ENCODE measurements around the gene SHISAL2A. TPM values are rescaled to one million over a fixed set of nuclear protein-coding genes. Genes with fewer than 3 reads are reported as not detected.

The SHISAL2A gene
- total and polyA plus RNA-seq, 4 donors = 0.14 to 0.33 (median 0.22) TPM; not detected in 1

GRCh38 chr1:52657702-52658101 is 24.7 kb downstream of the SHISAL2A start (continued):
- no peak for TF ChIP-seq CTCF (IDR thresholded peaks at IDR 0.05; ENCODE audit: low read depth, low read length, missing input control)
- no peak for TF ChIP-seq EGR1 (IDR thresholded peaks at IDR 0.05; ENCODE audit: low read depth in 2 of 2)
- TF ChIP-seq ATF3 (IDR thresholded peaks at IDR 0.05) = no peak
- no peak for TF ChIP-seq FOXA2 (IDR thresholded peaks at IDR 0.05)
- no peak for TF ChIP-seq TAF1 (conservative IDR thresholded peaks at IDR 0.05)
- TF ChIP-seq FOXA1 (IDR thresholded peaks at IDR 0.05) = no peak
- no peak for TF ChIP-seq JUND (IDR thresholded peaks at IDR 0.05)

DNA sequence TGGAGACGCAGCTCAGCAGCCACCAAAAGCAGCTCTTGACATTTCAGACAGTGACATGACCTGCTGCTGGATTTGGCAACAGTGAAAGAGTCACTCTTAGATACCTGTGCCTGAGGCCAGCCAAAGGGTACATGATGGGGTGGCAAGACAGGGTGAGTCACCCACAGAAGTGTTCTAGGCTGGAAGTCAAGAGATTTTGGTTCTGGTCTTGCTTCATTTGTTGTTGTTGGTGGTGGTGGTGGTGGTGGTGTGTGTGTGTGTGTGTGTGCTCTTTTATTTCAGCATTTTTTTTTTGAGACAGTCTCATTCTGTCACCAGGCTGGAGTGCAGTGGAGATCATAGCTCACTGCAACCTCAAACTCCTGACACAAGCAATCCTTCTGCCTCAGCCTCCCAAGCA is 25.8 kb downstream of the SHISAL2A start:
- Histone ChIP-seq H3K4me3 (ENCODE audit: low read depth in 1 of 3, low read length in 3 of 3) (no peak overlapping the region), H3K27me3 (ENCODE audit: control insufficient read depth in 4 of 4, insufficient read depth in 4 of 4, low read length in 3 of 4) (no peaks in the 10 kb centered on the region), H3K36me3 (ENCODE audit: control insufficient read depth in 4 of 4, insufficient read depth in 3 of 4, low read depth in 1 of 4, low read length in 3 of 4) (no peaks in the 10 kb centered on the region), H3K4me1 (ENCODE audit: control insufficient read depth in 4 of 4, insufficient read depth in 4 of 4, low read length in 3 of 4) (peaks cover 0 to 7% (median under 1%) of the 10 kb centered on the region in 4 donors), H3K9ac (ENCODE audit: low read depth in 1 of 2, low read length in 2 of 2) (no peak overlapping the region), H3K27ac (ENCODE audit: low read depth in 1 of 2, low read length in 2 of 2) (no peak overlapping the region), H3K9me3 (ENCODE audit: control insufficient read depth in 4 of 4, low read length in 3 of 4) (no peaks in the 10 kb centered on the region)
- WGBS = 94% methylated on average over 1 of the region's 1 CpG
- TF ChIP-seq CTCF (IDR thresholded peaks at IDR 0.05; ENCODE audit: low read depth, low read length, missing input control) = no peak
- no peak for TF ChIP-seq EGR1 (IDR thresholded peaks at IDR 0.05; ENCODE audit: low read depth in 2 of 2)
- TF ChIP-seq MAX (IDR thresholded peaks at IDR 0.05) = no peak
- TF ChIP-seq GABPA (IDR thresholded peaks at IDR 0.05 in 1 of 2, conservative IDR thresholded peaks at IDR 0.05 in 1 of 2) = no peak
- DNase-seq (ENCODE audit: low spot score) = no peak

GRCh38 chr1:52659356-52659755 is 26.4 kb downstream of the SHISAL2A start:
- TF ChIP-seq FOXA2 (IDR thresholded peaks at IDR 0.05) = no peak
- no peak for TF ChIP-seq YY1 (IDR thresholded peaks at IDR 0.05)
- TF ChIP-seq HNF4G (IDR thresholded peaks at IDR 0.05) = no peak
- TF ChIP-seq EGR1 (IDR thresholded peaks at IDR 0.05; ENCODE audit: low read depth in 2 of 2) = no peak
- no peak for DNase-seq (ENCODE audit: low spot score)
- Histone ChIP-seq H3K4me1 (ENCODE audit: control insufficient read depth in 4 of 4, insufficient read depth in 4 of 4, low read length in 3 of 4) (peaks cover 0 to 7% (median under 1%) of the 10 kb centered on the region in 4 donors), H3K9me3 (ENCODE audit: control insufficient read depth in 4 of 4, low read length in 3 of 4) (no peaks in the 10 kb centered on the region), H3K27ac (ENCODE audit: low read depth in 1 of 2, low read length in 2 of 2) (no peak overlapping the region), H3K4me3 (ENCODE audit: low read depth in 1 of 3, low read length in 3 of 3) (no peak overlapping the region), H3K9ac (ENCODE audit: low read depth in 1 of 2, low read length in 2 of 2) (no peak overlapping the region), H3K27me3 (ENCODE audit: control insufficient read depth in 4 of 4, insufficient read depth in 4 of 4, low read length in 3 of 4) (no peaks in the 10 kb centered on the region), H3K36me3 (ENCODE audit: control insufficient read depth in 4 of 4, insufficient read depth in 3 of 4, low read depth in 1 of 4, low read length in 3 of 4) (no peaks in the 10 kb centered on the region)
- WGBS = 97% methylated on average over 3 of the region's 3 CpGs

Data from liver (tissue), 9 donors.